ENCODE data around the gene SHISAL1.

The SHISAL1 gene

DNA sequence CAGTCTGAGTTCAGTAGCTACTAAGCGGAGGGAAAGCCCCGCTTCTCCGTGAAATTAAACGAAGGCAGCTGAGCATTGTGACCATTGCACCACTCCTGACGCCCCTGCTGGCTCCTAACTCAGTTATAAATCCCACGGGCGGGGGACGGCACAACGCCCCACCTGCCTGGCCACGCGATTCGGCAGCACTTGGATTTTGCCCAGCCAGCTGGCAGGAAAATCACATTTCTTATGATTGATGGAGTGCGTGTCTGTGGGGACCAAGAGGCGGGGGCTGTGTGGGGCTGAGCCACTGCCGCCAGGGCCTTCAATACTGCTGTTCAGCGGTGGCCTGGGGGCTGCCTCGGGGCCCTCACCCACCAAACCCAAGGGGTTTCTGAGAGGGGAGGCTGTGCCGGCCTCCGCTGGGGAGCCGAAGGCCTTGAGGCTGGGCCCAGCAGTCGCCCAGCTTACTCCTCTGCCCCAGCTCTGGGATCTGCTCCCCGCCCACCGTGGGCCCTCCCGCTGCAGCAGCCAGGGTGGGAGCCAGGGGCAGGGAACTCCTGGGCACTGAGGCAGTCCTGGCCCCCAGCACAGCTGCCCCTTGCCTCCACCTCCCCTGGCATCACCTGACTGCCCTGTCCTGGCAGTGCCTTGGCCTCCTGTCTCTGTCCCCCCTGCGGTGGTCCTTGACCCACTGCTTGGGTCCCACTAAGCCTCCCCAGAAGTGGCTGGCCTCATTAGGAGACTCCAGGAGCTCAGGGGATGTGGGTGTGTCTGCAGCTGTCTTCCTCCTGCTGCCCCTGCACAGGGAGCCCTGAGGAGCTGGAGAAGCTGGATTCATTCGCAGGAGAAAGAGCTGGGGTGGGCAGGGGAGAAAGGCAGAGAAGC, 30.7 kb downstream of the SHISAL1 start:
- FAIRE-seq (no peak), DNase-seq (ENCODE audit: insufficient read length, low spot score) (no peak)

GRCh38 chr22:44280665-44281188, 32.0 kb downstream of the SHISAL1 start:
- no peak for FAIRE-seq
- DNase-seq (ENCODE audit: insufficient read length, low spot score) = no peak

GRCh38 chr22:44279069-44279360, 33.7 kb downstream of the SHISAL1 start:
- no peak for FAIRE-seq
- no peak for DNase-seq (ENCODE audit: insufficient read length, low spot score)

DNA sequence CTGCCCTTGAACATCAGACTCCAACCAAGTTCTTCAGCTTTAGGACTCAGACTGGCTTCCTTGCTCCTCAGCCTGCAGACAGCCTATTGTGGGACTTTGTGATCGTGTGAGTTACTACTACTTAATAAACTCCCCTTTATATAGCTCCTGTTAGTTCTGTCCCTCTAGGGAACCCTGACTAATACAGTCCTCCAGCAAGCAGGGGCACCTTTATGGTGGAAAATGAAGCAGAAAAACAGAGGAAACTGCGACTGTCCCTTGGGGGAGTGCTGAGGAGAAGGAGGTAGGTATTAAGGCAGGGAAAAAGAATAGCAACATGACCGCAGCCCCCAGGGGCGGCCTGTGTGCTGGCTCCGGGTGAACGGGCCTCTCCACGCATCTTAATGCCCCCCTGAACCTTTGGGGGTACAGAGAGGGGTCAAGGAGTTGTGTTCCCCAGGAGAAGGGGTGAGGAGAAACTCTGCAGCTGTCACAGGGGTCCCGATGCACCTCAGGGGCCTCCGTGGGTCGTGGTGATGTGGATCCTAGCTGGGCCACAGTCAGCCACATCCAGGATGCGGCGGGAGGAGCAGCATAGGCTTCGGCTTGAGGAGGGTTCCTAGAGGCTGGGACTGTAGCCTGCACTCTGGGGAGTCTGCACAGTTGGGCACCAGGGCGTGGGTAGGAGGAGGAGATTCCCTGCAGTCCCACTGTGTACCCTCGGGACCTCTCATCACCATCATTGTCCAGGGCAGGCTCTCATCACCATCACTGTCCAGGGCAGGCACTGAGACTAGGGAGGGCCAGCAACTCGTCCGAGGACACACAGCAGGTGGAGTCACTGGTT, 34.3 kb downstream of the SHISAL1 start:
- DNase-seq (ENCODE audit: insufficient read length, low spot score) (no peak), FAIRE-seq (no peak)

DNA sequence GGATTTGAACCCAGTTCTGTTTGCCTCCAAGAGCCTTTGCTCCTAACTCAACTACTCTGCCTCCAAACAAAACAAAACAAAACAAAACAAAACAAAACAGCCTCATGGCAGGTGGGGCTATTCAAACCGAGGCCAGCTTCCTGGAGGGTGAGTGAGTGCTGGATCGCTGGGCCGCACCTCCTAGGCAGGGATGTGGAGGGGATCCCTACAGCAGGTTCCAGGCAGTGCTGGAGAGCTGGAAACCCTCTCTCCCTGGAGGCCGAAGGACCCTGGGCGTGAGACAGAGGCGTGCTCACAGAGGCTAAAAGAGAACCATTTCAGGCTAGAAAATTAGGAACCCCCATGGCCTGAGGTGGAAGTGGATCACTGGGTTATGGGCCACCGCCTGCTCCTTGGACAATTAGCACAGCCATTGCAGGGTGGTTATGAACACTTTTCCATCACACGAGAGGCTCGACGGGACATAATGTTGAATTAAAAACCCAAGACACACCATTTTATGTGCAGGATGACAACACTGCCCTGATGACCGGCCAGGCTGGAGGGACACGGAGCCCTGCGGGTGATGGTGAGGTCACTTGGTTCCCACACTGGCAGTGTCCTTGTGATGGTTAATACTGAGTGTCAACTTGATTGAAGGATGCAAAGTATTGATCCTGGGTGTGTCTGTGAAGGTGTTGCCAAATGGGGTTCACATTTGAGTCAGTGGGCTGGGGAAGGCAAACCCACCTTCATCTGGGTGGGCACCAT, 35.2 kb downstream of the SHISAL1 start:
- DNase-seq (ENCODE audit: insufficient read length, low spot score) = no peak
- no peak for FAIRE-seq

- FAIRE-seq = no peak
- DNase-seq (ENCODE audit: insufficient read length, low spot score) = no peak
These were observed 35.9 kb downstream of the SHISAL1 start for GRCh38 chr22:44276706-44277356.

GRCh38 chr22:44276041-44276440, 36.7 kb downstream of the SHISAL1 start:
- FAIRE-seq (no peak), DNase-seq (ENCODE audit: insufficient read length, low spot score) (no peak)

DNA sequence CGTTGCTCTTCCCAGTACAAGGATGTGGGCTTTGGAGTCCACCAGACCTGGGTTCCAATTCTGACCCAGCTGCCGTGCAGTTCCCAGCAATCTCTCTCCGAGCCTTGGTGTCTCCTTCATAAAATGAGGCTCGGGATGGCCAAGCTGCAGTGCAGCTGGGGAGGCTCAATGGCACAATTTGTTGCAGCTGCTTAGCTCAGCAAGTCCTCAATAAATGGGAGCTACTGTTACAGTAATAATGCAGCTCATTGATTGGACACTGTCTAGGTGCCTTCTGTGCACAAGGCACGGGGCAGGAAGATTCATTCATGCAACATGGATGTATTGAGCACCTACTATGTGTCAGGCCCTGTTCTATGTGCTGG, 37.1 kb downstream of the SHISAL1 start:
- FAIRE-seq (no peak), DNase-seq (ENCODE audit: insufficient read length, low spot score) (no peak)

GRCh38 chr22:44274918-44275630, 37.7 kb downstream of the SHISAL1 start:
- DNase-seq (ENCODE audit: insufficient read length, low spot score) = no peak
- no peak for FAIRE-seq

GRCh38 chr22:44273175-44273574, 39.6 kb downstream of the SHISAL1 start:
- DNase-seq (ENCODE audit: insufficient read length, low spot score) = no peak
- no peak for FAIRE-seq

DNA sequence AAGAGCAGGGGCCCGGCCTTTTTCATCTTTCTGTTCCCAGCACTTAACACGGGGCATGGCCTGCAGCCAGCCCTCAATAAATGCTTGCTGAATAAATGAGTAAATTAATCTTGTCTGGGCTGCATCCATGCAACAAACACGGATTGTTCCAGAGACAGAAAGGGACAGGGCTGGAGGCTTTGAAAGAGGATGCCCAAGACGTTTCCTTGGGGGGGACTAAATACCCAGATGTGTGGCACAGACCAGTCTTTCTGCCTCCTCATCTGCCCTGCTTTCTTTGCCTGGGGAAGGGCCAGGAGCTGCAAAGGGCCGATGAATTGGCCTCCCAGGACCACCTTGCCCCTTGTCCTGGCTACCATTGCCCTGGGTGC, 40.4 kb downstream of the SHISAL1 start:
- DNase-seq (ENCODE audit: insufficient read length, low spot score) (no peak), FAIRE-seq (no peak)

DNA sequence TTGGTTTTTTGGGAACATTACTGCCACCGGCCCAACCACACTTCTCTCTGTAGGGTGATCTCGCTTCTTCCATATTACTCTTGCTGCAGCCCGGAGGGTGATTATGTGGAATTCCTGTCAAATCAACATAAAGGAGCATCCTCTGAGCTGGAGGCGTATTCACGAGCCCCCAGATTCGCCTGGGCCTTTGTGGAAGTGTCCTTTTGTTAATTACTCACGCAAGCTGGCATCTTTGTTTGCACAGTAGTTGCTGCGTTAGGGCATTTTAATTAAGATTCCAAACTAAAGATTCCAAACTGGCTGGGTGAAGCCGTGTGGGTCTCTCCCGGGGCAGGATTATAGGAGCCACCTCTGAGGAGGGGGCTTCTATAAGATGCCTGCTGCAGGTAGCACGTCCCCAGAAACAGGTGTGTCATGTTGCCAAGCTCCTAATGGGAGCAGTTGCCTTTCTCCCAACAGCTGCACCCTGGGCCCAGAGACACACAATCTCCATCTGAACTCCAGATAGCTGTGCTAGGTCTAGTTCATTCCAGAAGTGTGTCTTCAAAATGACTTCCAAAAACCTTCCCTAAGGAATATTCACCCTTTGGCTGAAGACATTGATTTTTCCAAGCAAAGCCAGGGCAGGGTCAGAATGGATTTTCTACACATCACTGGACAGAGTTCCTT, 40.9 kb downstream of the SHISAL1 start:
- DNase-seq (ENCODE audit: insufficient read length, low spot score) (no peak), FAIRE-seq (no peak)

GRCh38 chr22:44271010-44271500, 41.7 kb downstream of the SHISAL1 start:
- FAIRE-seq (no peak), DNase-seq (ENCODE audit: insufficient read length, low spot score) (no peak)

- FAIRE-seq = no peak
- no peak for DNase-seq (ENCODE audit: insufficient read length, low spot score)
These were observed 42.2 kb downstream of the SHISAL1 start for GRCh38 chr22:44270556-44270880.

DNA sequence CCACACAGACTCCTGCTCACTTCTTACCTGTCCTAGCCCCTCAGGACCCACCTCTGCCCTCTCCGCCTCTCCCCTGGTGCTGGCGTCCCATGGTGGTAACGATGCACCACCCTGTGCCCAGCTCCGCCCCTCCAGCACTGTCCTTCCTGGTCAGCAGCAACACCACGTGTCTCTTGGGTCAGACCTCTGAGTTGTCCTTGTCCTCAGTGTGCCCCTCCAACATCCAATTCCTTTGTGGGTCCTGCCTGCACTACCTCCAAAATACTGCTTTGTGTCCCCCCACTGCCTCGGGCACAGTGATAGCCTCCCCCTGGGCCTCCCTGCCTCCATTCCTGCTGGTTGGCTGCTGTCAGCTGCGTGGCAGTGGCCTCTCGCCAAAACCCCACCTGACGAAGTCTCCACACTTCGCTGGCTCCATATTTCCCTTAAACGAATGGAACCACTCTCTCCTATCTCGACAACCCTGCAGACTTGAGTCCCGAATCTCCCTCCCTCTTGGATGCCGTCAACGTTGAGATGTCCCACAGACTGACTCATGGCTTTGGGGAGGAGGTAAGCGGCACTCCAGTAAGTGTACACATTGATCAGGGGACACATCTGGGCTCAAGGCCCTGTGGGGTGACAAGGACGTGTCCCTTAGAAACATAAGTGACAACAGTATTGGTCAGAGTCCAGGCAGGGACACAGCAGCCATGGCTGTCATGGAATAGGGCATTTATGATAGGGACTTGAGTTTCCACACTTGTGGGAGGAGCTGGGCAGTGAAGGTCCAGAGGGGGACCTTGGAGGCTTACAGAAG, 42.8 kb downstream of the SHISAL1 start:
- FAIRE-seq (no peak), DNase-seq (ENCODE audit: insufficient read length, low spot score) (no peak)

DNA sequence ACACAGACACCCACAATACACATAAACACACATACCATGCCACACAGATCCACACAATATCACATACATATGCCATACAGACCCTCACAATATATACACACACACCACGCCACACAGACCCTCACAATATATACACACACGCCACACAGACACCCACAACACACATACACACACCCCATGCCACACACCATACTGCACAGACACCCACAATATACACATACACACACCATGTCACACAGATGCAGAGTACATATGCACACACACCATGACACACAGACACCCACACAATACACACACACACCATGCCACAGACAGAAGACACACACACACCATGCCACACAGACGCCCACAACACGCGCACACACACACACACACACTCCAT, 43.6 kb downstream of the SHISAL1 start:
- FAIRE-seq (no peak), DNase-seq (ENCODE audit: insufficient read length, low spot score) (no peak)

DNA sequence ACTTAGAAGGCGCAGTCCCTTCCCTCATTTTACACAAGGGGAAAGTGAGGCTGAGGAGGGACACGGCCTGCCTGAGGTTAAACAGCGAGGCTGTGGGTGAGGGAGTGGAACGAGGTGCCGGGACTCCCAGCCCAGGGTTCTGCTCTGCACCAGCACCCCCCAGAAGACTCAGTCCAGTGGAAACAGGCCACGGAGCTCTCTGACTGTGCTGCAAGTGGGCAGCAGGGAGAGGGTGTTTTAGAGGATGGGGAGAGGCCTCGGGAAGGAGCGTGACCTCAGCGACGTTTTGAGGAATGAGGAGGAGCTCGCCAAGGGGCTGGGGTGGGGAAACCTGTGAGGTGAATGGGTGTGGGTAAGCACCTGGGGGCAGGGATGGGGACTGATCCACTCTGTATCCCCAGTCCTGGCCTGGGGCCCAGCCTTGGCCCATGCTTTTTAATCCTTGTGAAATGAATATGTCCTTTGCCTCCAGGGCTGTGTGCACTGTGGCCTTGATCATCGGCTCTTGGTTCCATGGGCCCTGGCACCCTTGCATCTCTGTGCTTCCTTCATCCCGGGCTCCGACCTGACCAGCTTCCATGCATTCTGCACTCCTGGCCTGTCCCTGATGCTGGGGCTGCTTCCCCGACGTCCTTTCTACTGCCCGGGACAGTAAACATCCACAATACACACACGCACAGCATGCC, 44.2 kb downstream of the SHISAL1 start:
- DNase-seq (ENCODE audit: insufficient read length, low spot score) = no peak
- FAIRE-seq = no peak

DNA sequence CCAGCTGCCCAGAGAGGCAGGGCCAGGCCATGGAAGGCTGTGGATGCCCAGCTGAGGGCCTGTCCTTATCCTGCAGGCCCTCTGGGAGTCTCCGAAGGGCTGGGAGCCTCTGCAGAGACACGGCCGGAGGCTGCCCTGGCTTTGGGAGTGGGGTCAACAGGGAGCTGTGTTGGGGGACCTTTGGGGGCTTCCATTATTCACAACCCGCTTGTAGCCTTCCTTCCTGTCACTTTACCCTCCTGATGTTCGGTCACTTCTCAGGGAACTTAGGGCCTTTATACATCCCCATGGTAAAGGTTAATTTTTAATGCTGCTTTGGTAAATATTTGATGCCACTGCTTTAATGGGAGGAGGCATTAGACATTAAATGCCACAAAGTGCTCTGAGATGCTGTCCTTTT, 44.9 kb downstream of the SHISAL1 start:
- FAIRE-seq = no peak

More for the DNA sequence above, 44.9 kb downstream of the SHISAL1 start:
- no peak for DNase-seq (ENCODE audit: insufficient read length, low spot score)
